Pancreas (tissue), 10 donors: ENCODE results near the gene IGFBP2. TPM values are rescaled to one million over a fixed set of nuclear protein-coding genes. Genes with fewer than 3 reads are reported as not detected.
A peak's percentile ranks its signal among the peaks of the same experiment; 100 is the strongest.

Source experiments
- ATAC-seq, 4 donors: fragments of 200-7000 bp; cut with Tn5 transposase; one replicate each; pipeline versions ENCODE4 v1.8.0 to v1.9.1; 2020; ENCODE audit warnings: mild to moderate bottlenecking in 4 of 4, moderate library complexity in 4 of 4
- DNase-seq, 6 donors: peaks; one replicate each; pipeline ENCODE4 v3.0.0-alpha.2; 2020
- FAIRE-seq: peaks from 2 replicates; lab custom pipeline; 2012; peaks lifted over from hg19 to GRCh38; lab: Jason Lieb, UNC
- H3K27ac ChIP-seq, 4 donors: fragments of 200-600 bp; sonication (generic); 1 replicate in 3 of 4; 2 replicates in 1 of 4; pipeline versions ENCODE4 v1.5.0 to v1.8.0; 2020
- H3K27me3 ChIP-seq, 4 donors: fragments of 200-600 bp; one replicate each; pipeline ENCODE4 v1.8.0; 2021
- H3K36me3 ChIP-seq, 3 donors: fragments of 200-600 bp; sonication (generic) in 1 of 3; one replicate each; pipeline versions ENCODE4 v1.5.0 to v1.8.0; 2020 to 2021
- H3K4me1 ChIP-seq, 3 donors: fragments of 200-600 bp; one replicate each; pipeline ENCODE4 v1.8.0; 2021
- H3K4me3 ChIP-seq, 4 donors: fragments of 200-600 bp; sonication (generic) in 2 of 4; one replicate each; pipeline versions ENCODE4 v1.5.0 to v1.8.0; 2020 to 2021
- H3K9me3 ChIP-seq, 4 donors: fragments of 200-600 bp; one replicate each; pipeline ENCODE4 v1.8.0; 2021
- CTCF ChIP-seq, 4 donors: fragments of 200-600 bp; sonication (generic) in 3 of 4; IDR thresholded peaks; one replicate each; pipeline versions ENCODE4 v1.5.0 to v1.8.0; 2021; ENCODE audit warnings: antibody characterized with exemption in 4 of 4
- WGBS, 2 donors: extraction: QIAGEN DNeasy Blood & Tissue Kit; methylation state at CpG; one replicate each; pipeline ENCODE4 v1.1.7; 2013; 5-methylcytosine and 5-hydroxymethylcytosine counted together
- intact Hi-C, 3 donors: fragments of 100-400 bp; cut with DNase I; formaldehyde crosslinking; loops; one replicate each; pipeline versions ENCODE4 v1.11.1 to v1.14.2; 2022
- polyA plus RNA-seq, 2 donors: library from polyadenylated mRNA; stranded (reverse); fragments of 200-250 nt; gene quantifications; one replicate each; pipeline ENCODE4 v1.2.3, GENCODE V29; 2013
- total RNA-seq, 6 donors: library from RNA; stranded (reverse); fragmentation: NEBNext Ultra II Directional in 4 of 6; extraction: Animal tissue kit (Norgen Biotek cat#: 25700) in 4 of 6; gene quantifications; one replicate each; pipeline versions ENCODE4 v1.2.1 to v1.2.4, GENCODE V29; 2021 to 2023
- donor health status: healthy with polysubstance abuse.
- donor health status: DM: no; HTN: no; CAD: no; lungs with moderate emphysema.
- donor health status: DM: no; HTN: no; CAD: no.
- donor health status: control.
- donor health status: control.
- donor health status: Bipolar disorder and iron deficiency.
- donor health status: DM: yes; HTN: yes; CAD: no.
- donor health status: DM: no; HTN: no; CAD: no.
- donor health status: DM: no; HTN: no; CAD: no.
- donor health status: DM: yes; HTN: yes; CAD: no.

The IGFBP2 gene
- total and polyA plus RNA-seq, 8 donors: 43.1 to 211 (median 123) TPM

- 57 to 58% methylated on average over 4 of the region's 4 CpGs for WGBS, 2 donors
- H3K36me3 ChIP-seq: no peaks in the 10 kb centered on the region
- H3K27ac ChIP-seq: no peak overlapping the region
- DNase-seq (no peak), FAIRE-seq (no peak), ATAC-seq (peak in 3 of 4 donors; percentile 17 to 67 (median 42))
- intact Hi-C loops: no loop called here
- H3K9me3 ChIP-seq: no peaks in the 10 kb centered on the region
- no peaks in the 10 kb centered on the region for H3K27me3 ChIP-seq
- H3K4me1 ChIP-seq: peaks cover 0 to 8% (median 0%) of the 10 kb centered on the region in 3 donors
- H3K4me3 ChIP-seq: no peak overlapping the region
- no peak for TF ChIP-seq CTCF (IDR thresholded peaks at IDR 0.05)
These were observed 11.9 kb upstream of the IGFBP2 start for GRCh38 chr2:216621292-216621691.

- DNase-seq (no peak), ATAC-seq (no peak), FAIRE-seq (no peak)
- Histone ChIP-seq H3K36me3 (no peaks in the 10 kb centered on the region), H3K9me3 (no peaks in the 10 kb centered on the region), H3K4me3 (no peak overlapping the region), H3K27ac (no peak overlapping the region), H3K27me3 (no peaks in the 10 kb centered on the region), H3K4me1 (peaks cover 0 to 8% (median 0%) of the 10 kb centered on the region in 3 donors)
- TF ChIP-seq CTCF (IDR thresholded peaks at IDR 0.05): no peak
- 67 to 78% methylated on average over 4 of the region's 4 CpGs for WGBS, 2 donors
- intact Hi-C loops: no loop called here
These were observed 10.7 kb upstream of the IGFBP2 start for GRCh38 chr2:216622526-216622925.

GRCh38 chr2:216624251-216624650 lies 9.0 kb upstream of the IGFBP2 start:
- ATAC-seq (no peak), FAIRE-seq (no peak), DNase-seq (no peak)
- 95 to 96% methylated on average over 2 of the region's 2 CpGs for WGBS, 2 donors
- Histone ChIP-seq H3K4me3 (no peak overlapping the region), H3K27me3 (no peaks in the 10 kb centered on the region), H3K9me3 (no peaks in the 10 kb centered on the region), H3K4me1 (peaks cover 0 to 5% (median 0%) of the 10 kb centered on the region in 3 donors), H3K27ac (no peak overlapping the region), H3K36me3 (no peaks in the 10 kb centered on the region)
- intact Hi-C loops: no loop called here
- TF ChIP-seq CTCF (IDR thresholded peaks at IDR 0.05): no peak

GRCh38 chr2:216626168-216626874 lies 6.9 kb upstream of the IGFBP2 start:
- no peaks in the 10 kb centered on the region for H3K4me1 ChIP-seq
- ATAC-seq (no peak), DNase-seq (no peak), FAIRE-seq (no peak)
- H3K36me3 ChIP-seq: no peaks in the 10 kb centered on the region
- no peaks in the 10 kb centered on the region for H3K27me3 ChIP-seq
- no peak for TF ChIP-seq CTCF (IDR thresholded peaks at IDR 0.05)
- WGBS, 2 donors: 59 to 66% methylated on average over 7 of the region's 7 CpGs
- no peak overlapping the region for H3K4me3 ChIP-seq
- intact Hi-C loops: no loop called here
- H3K27ac ChIP-seq: no peak overlapping the region
- H3K9me3 ChIP-seq: no peaks in the 10 kb centered on the region

GRCh38 chr2:216626875-216627245 lies 6.4 kb upstream of the IGFBP2 start:
- WGBS, 2 donors: 15 to 16% methylated on average over 2 of the region's 2 CpGs
- ATAC-seq (no peak), FAIRE-seq (no peak), DNase-seq (no peak)
- no peak for TF ChIP-seq CTCF (IDR thresholded peaks at IDR 0.05)
- Histone ChIP-seq H3K9me3 (no peaks in the 10 kb centered on the region), H3K36me3 (no peaks in the 10 kb centered on the region), H3K27me3 (no peaks in the 10 kb centered on the region), H3K4me3 (no peak overlapping the region), H3K4me1 (no peaks in the 10 kb centered on the region), H3K27ac (no peak overlapping the region)
- intact Hi-C loops: no loop called here
